ENCODE results near the gene TPCN1.

The TPCN1 gene

DNA sequence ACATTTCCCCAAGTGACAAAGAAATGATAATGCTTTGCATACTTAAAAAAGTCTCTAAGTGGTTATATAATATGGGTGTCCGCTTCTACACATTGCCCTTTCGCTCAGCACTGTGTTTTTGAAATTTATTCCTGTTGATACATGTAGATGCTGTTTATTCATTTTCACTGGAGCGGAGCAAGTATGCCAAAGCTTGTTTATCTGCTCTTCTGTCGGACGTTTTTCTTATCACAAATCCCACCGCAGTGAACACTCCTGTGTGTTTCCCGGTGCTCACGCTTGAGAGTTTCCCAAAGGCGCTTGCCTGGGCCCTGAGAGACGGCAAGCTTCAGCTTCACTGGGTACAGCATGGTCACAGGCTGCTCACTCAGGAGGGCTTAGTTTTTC is 50.2 kb downstream of the TPCN1 start:
- TF ChIP-seq EZH2phosphoT487 (conservative IDR thresholded peaks at IDR 0.05; ENCODE audit: low read length) = no peak
- TF ChIP-seq, protein P1, sequence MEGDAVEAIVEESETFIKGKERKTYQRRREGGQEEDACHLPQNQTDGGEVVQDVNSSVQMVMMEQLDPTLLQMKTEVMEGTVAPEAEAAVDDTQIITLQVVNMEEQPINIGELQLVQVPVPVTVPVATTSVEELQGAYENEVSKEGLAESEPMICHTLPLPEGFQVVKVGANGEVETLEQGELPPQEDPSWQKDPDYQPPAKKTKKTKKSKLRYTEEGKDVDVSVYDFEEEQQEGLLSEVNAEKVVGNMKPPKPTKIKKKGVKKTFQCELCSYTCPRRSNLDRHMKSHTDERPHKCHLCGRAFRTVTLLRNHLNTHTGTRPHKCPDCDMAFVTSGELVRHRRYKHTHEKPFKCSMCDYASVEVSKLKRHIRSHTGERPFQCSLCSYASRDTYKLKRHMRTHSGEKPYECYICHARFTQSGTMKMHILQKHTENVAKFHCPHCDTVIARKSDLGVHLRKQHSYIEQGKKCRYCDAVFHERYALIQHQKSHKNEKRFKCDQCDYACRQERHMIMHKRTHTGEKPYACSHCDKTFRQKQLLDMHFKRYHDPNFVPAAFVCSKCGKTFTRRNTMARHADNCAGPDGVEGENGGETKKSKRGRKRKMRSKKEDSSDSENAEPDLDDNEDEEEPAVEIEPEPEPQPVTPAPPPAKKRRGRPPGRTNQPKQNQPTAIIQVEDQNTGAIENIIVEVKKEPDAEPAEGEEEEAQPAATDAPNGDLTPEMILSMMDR (IDR thresholded peaks at IDR 0.05; ENCODE audit: insufficient read depth, low read length, poor library complexity, severe bottlenecking) = no peak
- H3K4me3 ChIP-seq (ENCODE audit: insufficient read depth, low read length, poor library complexity, severe bottlenecking) = no peak overlapping the region

GRCh38 chr12:113271853-113272561 is 50.7 kb downstream of the TPCN1 start:
- Histone ChIP-seq H4K20me1 (ENCODE audit: low read depth, low read length) (no peaks in the 10 kb centered on the region), H3K9ac (ENCODE audit: low read length) (no peak overlapping the region), H3K27ac (ENCODE audit: low read depth, low read length) (no peak overlapping the region), H3K9me3 (ENCODE audit: insufficient read depth, low read length) (no peaks in the 10 kb centered on the region), H3K79me2 (ENCODE audit: insufficient read depth, low read length) (no peaks in the 10 kb centered on the region), H3F3A (ENCODE audit: insufficient read depth) (no peaks in the 10 kb centered on the region), H2AFZ (ENCODE audit: low read depth, low read length, severe bottlenecking) (no peak overlapping the region), H3K4me2 (ENCODE audit: low read depth, low read length, poor library complexity, severe bottlenecking) (no peak overlapping the region), H3K4me3 (ENCODE audit: insufficient read depth, low read length, poor library complexity, severe bottlenecking) (no peak overlapping the region), H3K9me2 (replicated peaks; ENCODE audit: insufficient read depth, low read length) (no peaks in the 10 kb centered on the region), H3K36me3 (ENCODE audit: low read length) (no peaks in the 10 kb centered on the region), H3K27me3 (ENCODE audit: low read length) (no peaks in the 10 kb centered on the region)
- no peak for TF ChIP-seq EZH2phosphoT487 (conservative IDR thresholded peaks at IDR 0.05; ENCODE audit: low read length)
- TF ChIP-seq, protein P1 (IDR thresholded peaks at IDR 0.05; ENCODE audit: insufficient read depth, low read length, poor library complexity, severe bottlenecking) = no peak

More for the DNA sequence above, 50.2 kb downstream of the TPCN1 start:
- no peak overlapping the region for H3K27ac ChIP-seq (ENCODE audit: low read depth, low read length)
- no peaks in the 10 kb centered on the region for H4K20me1 ChIP-seq (ENCODE audit: low read depth, low read length)
- no peak overlapping the region for H3K9ac ChIP-seq (ENCODE audit: low read length)
- H3F3A ChIP-seq (ENCODE audit: insufficient read depth) = no peaks in the 10 kb centered on the region
- H3K9me3 ChIP-seq (ENCODE audit: insufficient read depth, low read length) = no peaks in the 10 kb centered on the region
- H3K27me3 ChIP-seq (ENCODE audit: low read length) = no peaks in the 10 kb centered on the region
- H2AFZ ChIP-seq (ENCODE audit: low read depth, low read length, severe bottlenecking) = no peak overlapping the region
- no peaks in the 10 kb centered on the region for H3K79me2 ChIP-seq (ENCODE audit: insufficient read depth, low read length)
- H3K36me3 ChIP-seq (ENCODE audit: low read length) = no peaks in the 10 kb centered on the region
- H3K9me2 ChIP-seq (replicated peaks; ENCODE audit: insufficient read depth, low read length) = no peaks in the 10 kb centered on the region
- no peak overlapping the region for H3K4me2 ChIP-seq (ENCODE audit: low read depth, low read length, poor library complexity, severe bottlenecking)

- Histone ChIP-seq H2AFZ (ENCODE audit: low read depth, low read length, severe bottlenecking) (no peak overlapping the region), H4K20me1 (ENCODE audit: low read depth, low read length) (no peaks in the 10 kb centered on the region), H3F3A (ENCODE audit: insufficient read depth) (no peaks in the 10 kb centered on the region), H3K9ac (ENCODE audit: low read length) (no peak overlapping the region), H3K27ac (ENCODE audit: low read depth, low read length) (no peak overlapping the region), H3K27me3 (ENCODE audit: low read length) (no peaks in the 10 kb centered on the region), H3K4me3 (ENCODE audit: insufficient read depth, low read length, poor library complexity, severe bottlenecking) (no peak overlapping the region), H3K9me2 (replicated peaks; ENCODE audit: insufficient read depth, low read length) (no peaks in the 10 kb centered on the region), H3K9me3 (ENCODE audit: insufficient read depth, low read length) (no peaks in the 10 kb centered on the region), H3K36me3 (ENCODE audit: low read length) (no peaks in the 10 kb centered on the region), H3K79me2 (ENCODE audit: insufficient read depth, low read length) (no peaks in the 10 kb centered on the region), H3K4me2 (ENCODE audit: low read depth, low read length, poor library complexity, severe bottlenecking) (no peak overlapping the region)
- no peak for TF ChIP-seq EZH2phosphoT487 (conservative IDR thresholded peaks at IDR 0.05; ENCODE audit: low read length)
- TF ChIP-seq, protein P1 (IDR thresholded peaks at IDR 0.05; ENCODE audit: insufficient read depth, low read length, poor library complexity, severe bottlenecking) = no peak
Observed at GRCh38 chr12:113273053-113273725, 51.9 kb downstream of the TPCN1 start.
